ENCODE results near the gene CCDC40.

CCDC40 gene

DNA sequence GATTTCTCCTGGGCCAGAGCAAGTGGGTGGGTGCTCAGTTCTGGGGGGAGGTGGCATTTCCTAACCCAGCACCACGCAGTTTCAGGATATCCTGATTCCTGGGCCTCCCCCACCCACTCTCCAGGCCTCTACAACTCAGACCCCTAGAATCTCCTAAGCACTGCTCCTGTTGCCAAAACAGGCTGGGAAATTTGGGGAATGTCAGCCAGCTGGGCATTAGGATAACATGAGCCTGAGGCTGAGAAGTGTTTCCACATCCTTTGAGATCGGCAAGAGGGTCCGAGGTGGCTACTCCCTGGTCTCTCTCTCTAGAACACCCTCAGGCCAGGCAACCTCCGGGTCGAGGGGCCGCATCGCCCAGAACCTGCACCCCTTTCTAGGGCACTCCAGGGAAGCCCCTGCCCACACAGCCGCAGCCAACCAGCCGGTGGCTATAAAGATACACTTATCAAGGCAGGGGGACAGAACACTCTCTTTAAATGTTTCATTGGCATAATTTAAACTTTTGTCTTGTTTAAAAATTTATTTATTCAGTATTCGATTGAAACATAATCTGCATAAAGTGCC lies 24.4 kb upstream of the CCDC40 start:
- in situ Hi-C loops (cut with HindIII; ENCODE audit: low sequenced_read_pairs), result no loop called here

DNA sequence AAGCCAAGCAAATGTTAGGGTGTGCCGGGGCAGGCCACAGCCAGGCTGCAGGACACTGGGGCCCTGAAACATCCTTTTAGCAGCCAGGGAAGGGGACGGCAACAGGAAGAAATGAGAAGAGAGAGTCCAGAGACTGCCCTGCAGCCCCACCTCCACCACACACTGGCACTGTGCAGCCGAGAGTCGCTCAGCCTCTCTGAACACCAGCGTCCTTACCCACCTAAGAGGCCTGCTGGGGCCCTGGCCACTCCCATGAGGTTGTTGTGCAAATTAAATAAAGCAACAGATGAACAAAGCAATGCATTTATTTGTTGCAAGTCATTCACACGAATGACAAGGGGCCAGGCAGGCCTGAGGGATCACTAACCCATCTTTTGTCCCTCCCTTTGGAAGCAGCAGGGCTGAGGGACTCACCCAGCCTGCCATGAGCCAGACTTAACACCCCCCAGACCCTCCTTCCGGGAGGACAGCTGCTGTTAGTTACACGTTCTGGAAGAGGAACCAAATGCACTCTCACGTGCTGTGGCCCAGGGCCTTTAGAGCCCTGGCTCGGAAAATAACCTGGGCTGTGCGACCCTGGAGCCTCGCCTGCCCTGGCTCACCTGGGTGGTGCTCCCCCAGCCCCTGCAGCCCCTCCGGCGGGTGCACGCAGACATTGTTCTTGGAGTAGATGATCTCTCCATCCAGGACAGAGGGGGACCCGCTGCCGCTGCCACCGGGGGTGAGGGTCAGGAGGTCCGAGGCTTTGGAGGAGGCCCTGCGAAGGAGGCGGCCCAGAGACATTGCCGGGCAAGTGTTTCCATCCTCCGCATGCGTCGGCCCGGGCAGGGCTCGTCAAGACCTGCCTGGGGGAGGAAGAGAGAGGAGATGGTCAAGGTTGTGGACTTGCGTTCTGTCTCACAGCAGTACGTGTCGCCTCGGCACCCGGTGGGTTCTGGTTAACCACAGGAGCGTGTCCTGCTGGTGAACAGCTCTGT lies 23.4 kb upstream of the CCDC40 start:
- DNase-seq (ENCODE audit: low read depth), result no peak
- TF ChIP-seq CTCF (IDR thresholded peaks at IDR 0.05; ENCODE audit: low read depth, low read length, missing control alignments), result no peak
- H3K4me3 ChIP-seq (ENCODE audit: low read depth, low read length), result no peak overlapping the region
- in situ Hi-C loops (cut with HindIII; ENCODE audit: low sequenced_read_pairs), result no loop called here

More for the DNA sequence above, 24.4 kb upstream of the CCDC40 start:
- no peak overlapping the region for H3K4me3 ChIP-seq (ENCODE audit: low read depth, low read length)
- DNase-seq (ENCODE audit: low read depth), result no peak
- TF ChIP-seq CTCF (IDR thresholded peaks at IDR 0.05; ENCODE audit: low read depth, low read length, missing control alignments), result no peak

DNA sequence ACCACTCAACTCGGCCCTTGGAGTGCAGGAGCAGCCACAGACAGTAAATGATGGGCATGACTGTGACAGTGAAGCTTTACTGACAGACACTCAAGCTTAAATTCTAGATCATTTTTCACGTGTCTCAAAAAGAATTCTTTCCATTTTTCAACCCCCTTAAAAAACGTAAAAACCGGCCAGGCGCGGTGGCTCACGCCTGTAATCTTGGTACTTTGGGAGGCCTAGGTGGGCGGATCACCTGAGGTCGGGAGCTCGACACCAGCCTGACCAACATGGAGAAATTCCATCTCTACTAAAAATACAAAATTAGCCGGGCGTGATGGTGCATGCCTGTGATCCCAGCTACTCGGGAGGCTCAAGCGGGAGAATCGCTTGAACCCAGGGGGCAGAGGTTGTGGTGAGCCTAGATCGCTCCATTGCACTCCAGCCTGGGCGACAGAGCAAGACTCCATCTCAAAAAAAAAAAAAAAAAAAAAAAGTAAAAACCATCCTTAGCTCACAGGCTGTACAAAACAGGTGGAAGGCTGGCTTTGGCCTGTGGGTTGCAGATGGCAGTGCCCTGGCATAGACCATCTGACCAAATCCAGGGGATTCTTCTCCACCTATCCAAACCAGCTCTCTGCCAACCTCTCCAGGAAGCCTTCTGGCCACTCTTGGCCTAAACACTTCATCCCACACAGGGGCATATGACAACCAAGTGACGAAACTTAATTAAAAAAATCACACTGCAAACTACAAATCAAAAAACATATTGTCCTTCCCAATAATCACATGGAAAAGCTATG lies 19.0 kb upstream of the CCDC40 start:
- H3K4me3 ChIP-seq (ENCODE audit: low read depth, low read length), result no peak overlapping the region
- in situ Hi-C loops (cut with HindIII; ENCODE audit: low sequenced_read_pairs), result no loop called here
- no peak for DNase-seq (ENCODE audit: low read depth)
- TF ChIP-seq CTCF (IDR thresholded peaks at IDR 0.05; ENCODE audit: low read depth, low read length, missing control alignments), result no peak

DNA sequence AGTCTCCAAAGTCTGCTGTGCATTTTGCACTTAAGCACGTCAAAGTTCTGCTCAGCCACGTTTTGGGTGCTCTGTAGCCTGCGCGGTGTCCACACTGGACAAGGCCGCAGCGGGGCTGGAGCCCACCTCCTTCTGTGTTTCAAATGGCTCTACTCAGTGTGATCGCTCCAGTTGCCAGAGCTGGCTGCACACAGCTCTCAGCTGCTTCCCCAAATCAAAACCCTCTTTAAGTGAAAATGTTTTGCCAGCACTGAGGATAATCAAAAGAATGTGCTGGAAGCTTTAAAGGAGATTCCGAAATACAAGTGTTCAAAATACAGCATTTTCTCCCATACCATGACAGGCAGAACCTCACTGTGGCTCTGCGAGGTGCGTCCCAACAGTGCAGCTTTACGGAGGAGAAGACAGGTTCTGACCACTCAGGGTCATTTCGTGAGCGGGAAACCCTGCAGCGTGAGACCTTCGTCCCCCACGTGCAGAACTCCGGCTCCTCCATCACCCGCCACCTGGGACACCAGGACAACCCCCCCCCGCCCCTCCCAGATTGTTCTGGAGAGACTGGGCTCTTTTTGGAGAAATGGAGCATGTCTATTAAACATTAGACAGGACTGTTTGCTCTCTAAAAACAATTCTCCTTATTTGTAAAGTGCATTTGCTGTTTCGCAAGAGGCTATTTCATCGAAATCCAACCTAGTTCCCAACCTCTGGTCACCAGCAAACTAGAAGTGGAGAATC lies 17.4 kb upstream of the CCDC40 start:
- no peak for TF ChIP-seq CTCF (IDR thresholded peaks at IDR 0.05; ENCODE audit: low read depth, low read length, missing control alignments)
- in situ Hi-C loops (cut with HindIII; ENCODE audit: low sequenced_read_pairs), result no loop called here
- H3K4me3 ChIP-seq (ENCODE audit: low read depth, low read length), result no peak overlapping the region
- DNase-seq (ENCODE audit: low read depth), result no peak

DNA sequence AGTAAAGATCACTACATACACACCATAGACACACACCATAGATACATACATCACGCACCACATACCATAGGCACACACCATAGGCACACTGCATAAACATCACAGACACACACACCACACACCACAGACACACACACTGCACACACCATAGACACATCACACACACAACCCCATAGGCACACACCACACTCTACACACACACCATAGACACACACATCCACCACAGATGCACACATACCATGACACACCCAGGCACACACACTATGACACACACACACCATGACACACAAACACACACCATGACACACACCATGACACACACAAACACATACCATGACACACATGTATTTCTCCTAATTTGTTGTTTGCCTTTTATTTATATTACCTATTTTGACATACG lies 14.8 kb upstream of the CCDC40 start:
- in situ Hi-C loops (cut with HindIII; ENCODE audit: low sequenced_read_pairs), result no loop called here
- no peak overlapping the region for H3K4me3 ChIP-seq (ENCODE audit: low read depth, low read length)
- DNase-seq (ENCODE audit: low read depth), result no peak
- TF ChIP-seq CTCF (IDR thresholded peaks at IDR 0.05; ENCODE audit: low read depth, low read length, missing control alignments), result no peak

All from astrocyte of the cerebellum (primary cell).